Measurements from ENCODE around the gene SERHL2.

DNA sequence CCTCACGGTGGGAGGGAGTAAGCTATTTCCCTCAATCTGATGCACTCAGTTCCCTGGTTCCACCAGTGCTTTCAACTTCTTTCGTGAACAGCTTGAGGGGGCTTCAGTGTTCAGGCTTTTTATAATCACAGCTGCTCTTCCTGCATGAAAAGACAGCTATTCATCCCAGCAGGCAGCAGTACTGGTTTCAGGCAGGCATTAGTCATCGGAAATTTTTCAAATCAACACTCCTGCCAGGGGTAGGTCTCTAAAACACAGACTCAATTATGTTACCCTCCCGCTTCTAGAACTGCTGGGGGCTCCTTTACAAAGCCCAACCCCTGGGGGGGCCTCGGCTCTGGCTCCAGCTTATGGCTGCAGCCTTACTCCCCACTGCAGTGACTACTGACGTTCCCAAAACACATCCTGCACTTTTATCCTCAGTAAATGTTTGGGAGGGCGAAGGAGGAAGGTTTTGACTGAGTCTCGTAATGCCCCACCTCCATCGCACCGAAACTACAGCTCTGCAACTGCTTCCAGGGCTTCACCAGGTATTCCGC is 55.1 kb downstream of the SERHL2 start:
- TF ChIP-seq POLR2AphosphoS5 (IDR thresholded peaks at IDR 0.05; ENCODE audit: low read depth) (no peak), EZH2 (IDR thresholded peaks at IDR 0.05; ENCODE audit: low read depth, unreplicated experiment) (no peak)

Measured in GM23338 (cell line).